ENCODE measurements around the gene MAPKAPK2.
A peak's percentile ranks its signal among the peaks of the same experiment; 100 is the strongest.

MAPKAPK2 gene

GRCh38 chr1:206661161-206661820 lies 23.4 kb upstream of the MAPKAPK2 start:
- no peak for DNase-seq

GRCh38 chr1:206662396-206663092 lies 22.2 kb upstream of the MAPKAPK2 start:
- peak; percentile 11 for DNase-seq

GRCh38 chr1:206663362-206663761 lies 21.3 kb upstream of the MAPKAPK2 start:
- no peak for DNase-seq

- DNase-seq, result peak; percentile 74
Measured at GRCh38 chr1:206663832-206664652, 20.7 kb upstream of the MAPKAPK2 start.

- DNase-seq, result no peak
Measured at GRCh38 chr1:206664740-206665139, 20.0 kb upstream of the MAPKAPK2 start.

GRCh38 chr1:206666031-206666561 lies 18.6 kb upstream of the MAPKAPK2 start:
- no peak for DNase-seq

- no peak for DNase-seq
Measured at GRCh38 chr1:206666954-206667665, 17.6 kb upstream of the MAPKAPK2 start.

GRCh38 chr1:206668351-206668750 lies 16.4 kb upstream of the MAPKAPK2 start:
- DNase-seq, result no peak

- no peak for DNase-seq
Measured at GRCh38 chr1:206668874-206669410, 15.8 kb upstream of the MAPKAPK2 start.

- DNase-seq, result peak; percentile 13
Measured at GRCh38 chr1:206672011-206672688, 12.6 kb upstream of the MAPKAPK2 start.

GRCh38 chr1:206672844-206673758 lies 11.6 kb upstream of the MAPKAPK2 start:
- no peak for DNase-seq

GRCh38 chr1:206674236-206674635 lies 10.5 kb upstream of the MAPKAPK2 start:
- DNase-seq, result no peak

- peak; percentile 18 for DNase-seq
Measured at GRCh38 chr1:206674745-206675175, 9.9 kb upstream of the MAPKAPK2 start.

- DNase-seq, result no peak
Measured at GRCh38 chr1:206676499-206676898, 8.2 kb upstream of the MAPKAPK2 start.

GRCh38 chr1:206678490-206678889 lies 6.2 kb upstream of the MAPKAPK2 start:
- no peak for DNase-seq

GRCh38 chr1:206679738-206680211 lies 4.9 kb upstream of the MAPKAPK2 start:
- no peak for DNase-seq

GRCh38 chr1:206680279-206680678 lies 4.4 kb upstream of the MAPKAPK2 start:
- DNase-seq, result no peak

GRCh38 chr1:206681359-206681758 lies 3.3 kb upstream of the MAPKAPK2 start:
- no peak for DNase-seq

- no peak for DNase-seq
Measured at GRCh38 chr1:206682111-206682510, 2.6 kb upstream of the MAPKAPK2 start.

- DNase-seq, result no peak
Measured at GRCh38 chr1:206683313-206683712, 1.4 kb upstream of the MAPKAPK2 start.

GRCh38 chr1:206684003-206684402 lies 702 bp upstream of the MAPKAPK2 start:
- DNase-seq, result no peak

Measured in NCI-H2171 treated with DMSO at 0.1 percent for 48 hours (cell line).